ENCODE measurements around the gene RASL11B. TPM values are rescaled to one million over a fixed set of nuclear protein-coding genes. Genes with fewer than 3 reads are reported as not detected.

Gene RASL11B
- total RNA-seq, 1 donor from 2014 or later, result 11.3 TPM

- peaks cover 35% of the 10 kb centered on the region for H3K27me3 Mint-ChIP-seq (ENCODE audit: low read depth)
- peaks cover 3% of the 10 kb centered on the region for H3K9me3 Mint-ChIP-seq
- H3K36me3 Mint-ChIP-seq (ENCODE audit: low read depth), result peaks cover 7% of the 10 kb centered on the region
- DNase-seq (ENCODE audit: low read depth, low spot score), result no peak
- H3K4me3 Mint-ChIP-seq, result peak overlapping the region; percentile 86
- TF ChIP-seq, protein P1, sequence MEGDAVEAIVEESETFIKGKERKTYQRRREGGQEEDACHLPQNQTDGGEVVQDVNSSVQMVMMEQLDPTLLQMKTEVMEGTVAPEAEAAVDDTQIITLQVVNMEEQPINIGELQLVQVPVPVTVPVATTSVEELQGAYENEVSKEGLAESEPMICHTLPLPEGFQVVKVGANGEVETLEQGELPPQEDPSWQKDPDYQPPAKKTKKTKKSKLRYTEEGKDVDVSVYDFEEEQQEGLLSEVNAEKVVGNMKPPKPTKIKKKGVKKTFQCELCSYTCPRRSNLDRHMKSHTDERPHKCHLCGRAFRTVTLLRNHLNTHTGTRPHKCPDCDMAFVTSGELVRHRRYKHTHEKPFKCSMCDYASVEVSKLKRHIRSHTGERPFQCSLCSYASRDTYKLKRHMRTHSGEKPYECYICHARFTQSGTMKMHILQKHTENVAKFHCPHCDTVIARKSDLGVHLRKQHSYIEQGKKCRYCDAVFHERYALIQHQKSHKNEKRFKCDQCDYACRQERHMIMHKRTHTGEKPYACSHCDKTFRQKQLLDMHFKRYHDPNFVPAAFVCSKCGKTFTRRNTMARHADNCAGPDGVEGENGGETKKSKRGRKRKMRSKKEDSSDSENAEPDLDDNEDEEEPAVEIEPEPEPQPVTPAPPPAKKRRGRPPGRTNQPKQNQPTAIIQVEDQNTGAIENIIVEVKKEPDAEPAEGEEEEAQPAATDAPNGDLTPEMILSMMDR (conservative IDR thresholded peaks at IDR 0.05), result no peak
- peaks cover 30% of the 10 kb centered on the region for H3K4me1 Mint-ChIP-seq
- no peak overlapping the region for H3K27ac Mint-ChIP-seq (ENCODE audit: unreplicated experiment)
Measured at GRCh38 chr4:52863324-52863723, 1.2 kb downstream of the RASL11B start.

DNA sequence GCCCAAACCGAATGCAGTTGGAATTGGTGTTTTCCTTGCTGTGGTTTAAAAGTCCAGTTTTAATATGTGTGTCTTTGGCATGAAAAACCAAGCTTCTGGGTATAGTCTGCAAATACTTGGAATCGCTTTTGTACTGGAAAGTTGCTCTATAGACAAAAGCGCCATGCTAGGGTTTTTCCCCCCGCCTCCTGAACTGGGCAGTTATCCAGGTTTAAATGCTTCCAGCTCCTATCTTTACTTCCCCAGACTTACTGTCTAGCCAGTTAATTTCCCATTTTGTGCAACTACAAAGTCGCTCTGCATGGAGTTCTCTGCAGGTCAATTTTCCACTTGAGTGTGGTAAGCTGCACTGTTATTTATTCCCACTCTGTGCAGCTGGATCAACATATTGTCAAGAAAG lies 2.7 kb downstream of the RASL11B start:
- Mint-ChIP-seq H3K27ac (ENCODE audit: unreplicated experiment) (no peak overlapping the region), H3K9me3 (no peaks in the 10 kb centered on the region), H3K27me3 (ENCODE audit: low read depth) (peaks cover 29% of the 10 kb centered on the region), H3K4me3 (peak overlapping the region; percentile 86), H3K4me1 (peaks cover 38% of the 10 kb centered on the region), H3K36me3 (ENCODE audit: low read depth) (peaks cover 4% of the 10 kb centered on the region)
- TF ChIP-seq, protein P1 (conservative IDR thresholded peaks at IDR 0.05), result no peak
- DNase-seq (ENCODE audit: low read depth, low spot score), result no peak

GRCh38 chr4:52865300-52865699 lies 3.2 kb downstream of the RASL11B start:
- peaks cover 38% of the 10 kb centered on the region for H3K4me1 Mint-ChIP-seq
- H3K36me3 Mint-ChIP-seq (ENCODE audit: low read depth), result peaks cover 4% of the 10 kb centered on the region
- H3K27me3 Mint-ChIP-seq (ENCODE audit: low read depth), result peaks cover 24% of the 10 kb centered on the region
- H3K27ac Mint-ChIP-seq (ENCODE audit: unreplicated experiment), result peak overlapping the region; percentile 84
- TF ChIP-seq, protein P1 (conservative IDR thresholded peaks at IDR 0.05), result no peak
- H3K9me3 Mint-ChIP-seq, result no peaks in the 10 kb centered on the region
- H3K4me3 Mint-ChIP-seq, result no peak overlapping the region
- DNase-seq (ENCODE audit: low read depth, low spot score), result no peak

DNA sequence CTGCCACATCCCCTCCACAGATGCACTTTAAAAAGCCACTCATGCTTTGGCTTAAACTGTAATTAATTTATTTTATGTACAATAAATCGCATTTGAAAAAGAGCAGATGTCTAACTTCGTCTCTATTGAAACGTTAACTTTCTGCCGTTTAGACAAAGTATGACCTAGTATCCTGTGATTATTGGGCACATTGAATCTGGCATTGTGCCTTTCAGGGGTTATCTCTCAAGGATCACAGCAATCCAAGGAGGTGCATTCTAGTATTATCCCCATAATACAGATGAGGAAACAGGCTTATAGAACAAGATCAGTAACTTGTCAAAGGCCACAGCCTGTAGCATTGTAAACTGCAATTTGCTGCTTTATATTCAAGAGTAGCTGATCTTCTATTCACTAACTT lies 4.6 kb downstream of the RASL11B start:
- H3K4me3 Mint-ChIP-seq, result no peak overlapping the region
- no peak overlapping the region for H3K27ac Mint-ChIP-seq (ENCODE audit: unreplicated experiment)
- TF ChIP-seq, protein P1 (conservative IDR thresholded peaks at IDR 0.05), result no peak
- H3K36me3 Mint-ChIP-seq (ENCODE audit: low read depth), result peaks cover 4% of the 10 kb centered on the region
- peaks cover 27% of the 10 kb centered on the region for H3K4me1 Mint-ChIP-seq
- no peak for DNase-seq (ENCODE audit: low read depth, low spot score)
- no peaks in the 10 kb centered on the region for H3K9me3 Mint-ChIP-seq
- H3K27me3 Mint-ChIP-seq (ENCODE audit: low read depth), result peaks cover 11% of the 10 kb centered on the region

DNA sequence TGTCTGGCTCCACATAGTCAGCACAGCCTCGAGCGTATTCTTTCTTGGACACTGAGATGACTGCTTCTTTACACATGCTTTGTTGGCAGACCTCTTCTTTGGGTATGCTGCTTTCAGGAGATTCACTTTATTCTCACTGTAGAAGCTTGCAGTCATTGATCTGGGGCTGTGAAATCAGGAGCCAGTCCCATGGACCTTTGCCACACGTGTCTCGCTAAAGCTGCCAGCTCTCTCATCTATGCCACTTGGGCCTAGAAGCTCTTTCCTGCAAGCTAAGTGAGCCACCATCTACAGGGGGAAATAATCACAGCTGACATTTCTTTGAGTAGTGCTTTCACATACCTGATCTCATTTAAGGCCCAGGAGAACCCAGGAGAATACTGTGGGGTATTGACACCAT lies 5.0 kb downstream of the RASL11B start:
- Mint-ChIP-seq H3K27me3 (ENCODE audit: low read depth) (peaks cover 10% of the 10 kb centered on the region), H3K4me3 (no peak overlapping the region), H3K27ac (ENCODE audit: unreplicated experiment) (no peak overlapping the region), H3K4me1 (peaks cover 27% of the 10 kb centered on the region), H3K36me3 (ENCODE audit: low read depth) (peaks cover 4% of the 10 kb centered on the region), H3K9me3 (no peaks in the 10 kb centered on the region)
- DNase-seq (ENCODE audit: low read depth, low spot score), result no peak
- TF ChIP-seq, protein P1 (conservative IDR thresholded peaks at IDR 0.05), result no peak

- TF ChIP-seq, protein P1 (conservative IDR thresholded peaks at IDR 0.05), result no peak
- Mint-ChIP-seq H3K4me1 (peaks cover 32% of the 10 kb centered on the region), H3K27ac (ENCODE audit: unreplicated experiment) (peak overlapping the region; percentile 70), H3K9me3 (no peaks in the 10 kb centered on the region), H3K27me3 (ENCODE audit: low read depth) (peaks cover 6% of the 10 kb centered on the region), H3K4me3 (peak overlapping the region; percentile 35), H3K36me3 (ENCODE audit: low read depth) (peaks cover 4% of the 10 kb centered on the region)
- DNase-seq (ENCODE audit: low read depth, low spot score), result no peak
Measured at GRCh38 chr4:52868133-52868532, 6.0 kb downstream of the RASL11B start.
